NCI-H510A (cell line): ENCODE data around the gene ADAMTS20.
A peak's percentile ranks its signal among the peaks of the same experiment; 100 is the strongest.

Source experiments
- DNase-seq: peaks from one replicate; lab custom pipeline; 2025; lab: John Stamatoyannopoulos, UW

The ADAMTS20 gene

DNA sequence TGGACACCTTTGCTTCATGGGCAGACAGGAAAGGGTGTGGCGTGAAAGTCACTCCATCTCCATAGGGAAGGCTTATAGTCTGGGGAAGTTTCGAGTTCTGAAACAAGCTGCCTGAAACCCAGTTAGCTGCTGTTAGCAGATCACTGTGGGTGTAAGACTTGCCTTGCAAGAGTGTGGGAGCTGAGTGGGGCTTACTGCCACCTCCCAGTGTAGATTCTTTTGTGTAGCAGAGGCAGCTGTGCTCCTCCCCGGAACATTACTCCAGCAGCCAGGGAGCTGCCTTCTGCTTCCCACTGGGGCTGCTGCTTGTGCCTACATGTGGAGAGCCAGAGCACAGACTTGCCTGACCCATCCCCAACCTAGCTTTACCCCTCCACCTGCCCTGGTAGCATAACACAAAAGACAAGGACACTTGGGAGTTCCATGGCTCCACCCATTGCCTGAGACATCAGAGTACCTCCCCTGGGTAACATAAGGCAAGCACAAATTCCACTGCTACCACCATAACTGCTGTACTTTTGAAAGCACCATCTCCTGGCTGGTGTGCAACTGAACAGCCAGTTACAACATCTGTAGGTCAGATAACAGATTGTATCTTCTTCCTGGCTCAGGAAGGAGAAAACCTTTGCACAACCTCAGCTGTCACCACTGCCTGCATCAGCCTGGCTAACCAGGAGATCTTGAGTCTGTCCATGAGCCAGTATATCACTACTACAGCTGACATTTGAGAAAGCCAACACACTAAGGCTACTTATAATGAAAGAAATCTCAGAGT lies 69.5 kb downstream of the ADAMTS20 start:
- no peak for DNase-seq

DNA sequence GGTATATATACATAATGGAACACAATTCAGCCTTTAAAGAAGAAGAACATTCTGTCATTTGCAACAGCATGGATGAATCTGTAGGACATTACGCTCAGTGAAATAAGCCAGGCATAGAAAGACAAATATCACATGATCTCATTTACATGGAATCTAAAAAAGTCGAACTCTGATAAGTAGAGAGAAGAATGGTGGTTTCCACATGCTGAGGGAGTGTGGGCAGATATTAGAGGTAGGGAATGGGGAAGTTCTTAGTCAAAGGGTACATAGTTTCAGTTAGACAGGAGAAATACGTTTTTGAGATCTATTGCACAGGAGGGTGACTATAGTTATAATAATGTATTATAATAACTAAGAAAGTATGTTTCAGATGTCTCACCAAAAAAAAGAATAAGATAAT lies 71.4 kb downstream of the ADAMTS20 start:
- no peak for DNase-seq

DNA sequence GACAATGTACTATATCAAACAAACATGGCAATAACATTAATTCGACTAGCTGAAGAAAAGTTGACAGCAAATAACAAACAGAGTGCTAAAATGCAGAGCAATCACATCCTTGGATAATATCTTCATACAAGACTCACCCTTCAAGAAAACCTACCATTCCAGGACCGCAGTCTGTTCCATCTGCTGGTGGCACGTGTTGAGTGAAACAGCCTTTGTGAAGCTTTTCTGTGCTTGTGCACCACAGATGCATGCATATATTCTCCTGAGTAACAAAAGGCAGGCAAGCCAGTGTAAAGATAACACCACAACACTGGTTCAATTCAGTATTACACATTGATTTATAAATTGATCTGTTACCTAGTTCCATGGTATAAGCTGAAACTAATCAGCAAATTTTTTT lies 89.3 kb downstream of the ADAMTS20 start:
- no peak for DNase-seq

DNA sequence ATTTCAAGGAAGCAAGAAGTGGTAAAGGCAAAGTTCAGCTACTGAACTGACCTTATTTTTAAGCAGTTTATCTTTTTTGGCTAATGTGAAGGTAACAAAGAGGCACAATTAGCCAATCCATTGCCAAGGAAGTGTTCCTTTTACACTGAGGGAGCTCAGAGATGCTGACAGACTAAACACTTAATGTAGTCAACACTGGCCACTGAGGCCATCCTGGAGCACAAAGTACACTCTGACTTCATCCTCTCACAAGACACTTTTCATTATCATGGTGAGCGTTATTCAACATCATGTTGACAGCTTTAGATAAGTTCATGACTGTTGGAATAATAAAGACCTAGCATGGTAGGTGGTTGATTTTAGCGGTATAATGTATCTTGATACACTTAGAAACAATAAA lies 89.9 kb downstream of the ADAMTS20 start:
- DNase-seq, result no peak

DNA sequence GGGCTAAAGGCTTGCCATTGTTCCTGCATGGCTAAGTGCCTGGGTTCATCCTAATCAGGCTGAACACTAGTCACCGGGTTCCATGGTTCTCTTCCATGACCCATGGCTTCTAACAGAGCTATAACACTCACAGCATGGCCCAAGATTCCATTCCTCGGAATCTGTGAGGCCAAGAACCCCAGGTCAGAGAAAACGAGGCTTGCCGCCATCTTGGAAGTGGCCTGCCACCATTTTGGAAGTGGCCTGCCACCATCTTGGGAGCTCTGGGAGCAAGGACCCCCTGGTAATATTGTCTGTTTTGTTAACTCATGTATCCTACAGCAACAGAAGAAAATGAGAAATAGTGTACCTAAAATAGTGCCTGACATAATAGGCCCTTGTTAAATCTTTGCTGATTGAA lies 92.7 kb downstream of the ADAMTS20 start:
- DNase-seq, result no peak

DNA sequence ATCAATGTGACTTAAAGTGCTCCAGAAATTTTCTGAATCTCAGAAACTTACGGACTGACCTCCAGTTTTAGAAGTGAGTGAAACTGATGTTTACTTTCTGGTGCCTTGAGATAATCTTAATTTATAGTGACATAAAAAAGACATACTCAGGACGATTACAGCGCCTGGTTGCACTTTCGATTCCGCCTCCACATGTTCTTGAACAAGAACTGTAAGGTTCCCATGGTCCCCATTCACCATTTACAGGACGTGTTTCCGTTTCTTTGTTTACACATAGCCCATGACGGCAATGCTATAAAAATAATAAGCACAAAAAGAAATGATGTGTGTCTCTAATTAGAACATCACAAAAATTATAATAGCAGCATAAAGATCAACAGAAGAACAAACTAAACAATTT lies 98.2 kb downstream of the ADAMTS20 start:
- no peak for DNase-seq

DNA sequence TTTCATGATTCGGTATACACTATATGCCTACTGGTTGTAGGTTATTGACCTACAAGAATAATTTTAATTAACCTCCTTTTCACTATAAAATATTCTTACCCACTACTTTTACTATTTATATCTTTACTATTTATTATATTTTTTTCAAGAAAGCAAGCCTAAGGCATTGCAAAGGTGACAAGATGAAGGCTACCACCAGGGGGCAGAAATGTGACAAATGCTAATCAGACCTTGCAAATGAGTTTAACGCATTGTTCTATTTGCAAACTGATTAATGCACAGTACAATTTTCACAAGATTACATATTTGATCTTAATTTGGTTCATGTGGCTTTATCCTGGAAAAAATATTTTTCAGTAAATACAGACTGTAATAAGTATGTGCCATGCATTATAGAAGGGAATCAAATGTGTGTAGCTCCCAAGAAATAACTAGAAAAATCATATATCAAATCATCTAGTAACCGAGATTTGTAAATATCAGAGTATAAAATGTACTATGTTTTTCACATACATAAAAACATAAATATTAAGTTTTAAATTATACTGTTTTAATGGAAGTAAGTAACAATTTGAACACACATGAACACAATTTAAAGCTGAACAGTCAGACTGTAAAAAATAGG lies 107.0 kb downstream of the ADAMTS20 start:
- peak; percentile 5 for DNase-seq

DNA sequence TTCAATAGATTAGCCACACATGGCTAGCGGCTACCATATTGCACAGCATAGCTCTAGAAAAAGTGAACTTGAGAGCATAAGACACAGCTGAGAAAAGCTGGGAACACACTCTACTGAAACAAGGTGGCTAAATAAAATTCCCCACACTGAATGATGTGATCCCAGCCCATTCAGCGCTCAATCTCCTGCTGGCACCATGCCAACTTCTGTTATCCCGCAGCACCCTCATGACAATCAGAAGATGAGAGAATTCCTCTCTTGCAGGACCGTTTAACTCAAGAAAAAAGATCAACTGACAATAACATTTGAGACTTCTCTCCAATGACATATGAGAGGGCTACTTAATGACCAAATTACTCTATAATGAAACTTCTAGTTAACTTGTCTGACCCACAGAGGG lies 115.4 kb downstream of the ADAMTS20 start:
- no peak for DNase-seq

DNA sequence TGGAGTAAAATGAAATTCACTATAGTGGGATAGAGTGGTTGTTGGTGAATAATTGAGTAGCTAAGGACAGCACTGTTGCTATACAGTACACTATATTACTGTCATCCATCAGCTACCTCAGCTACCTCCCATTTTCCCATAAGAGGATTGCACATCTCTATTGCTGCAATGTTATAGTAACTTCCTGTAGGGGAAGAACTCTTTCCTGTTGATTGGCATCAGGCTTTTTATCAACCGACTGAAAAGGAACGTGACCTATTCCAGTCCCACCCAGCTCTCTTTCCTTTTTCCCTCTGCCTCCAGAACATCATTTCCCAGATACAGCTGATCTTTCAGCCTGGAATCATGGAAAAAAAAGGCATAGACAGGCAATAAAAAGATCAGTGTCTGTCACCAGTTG lies 117.4 kb downstream of the ADAMTS20 start:
- DNase-seq, result no peak

DNA sequence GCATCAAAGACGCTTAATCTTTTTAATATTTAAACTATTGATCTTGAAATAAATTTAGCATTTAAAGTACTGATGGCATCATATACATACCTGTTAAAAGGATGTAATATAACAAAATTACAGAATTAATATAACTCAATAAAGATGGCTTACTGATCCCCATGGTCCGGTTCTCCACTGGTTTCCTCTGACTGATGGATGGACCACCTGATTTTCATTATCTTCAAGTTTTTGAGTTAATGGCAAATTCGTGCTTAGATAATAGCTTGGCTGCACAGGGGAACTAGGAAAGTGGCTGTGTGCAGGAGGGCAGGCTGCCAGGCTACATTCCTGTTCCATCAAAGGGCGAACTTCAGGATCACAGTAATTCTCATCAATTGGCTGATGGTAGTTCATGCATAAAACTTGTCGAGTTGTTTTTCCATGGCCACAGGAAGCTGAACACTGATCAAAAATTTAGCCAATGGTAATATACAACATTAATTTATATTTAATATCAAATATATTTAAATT lies 123.9 kb downstream of the ADAMTS20 start:
- DNase-seq, result no peak

DNA sequence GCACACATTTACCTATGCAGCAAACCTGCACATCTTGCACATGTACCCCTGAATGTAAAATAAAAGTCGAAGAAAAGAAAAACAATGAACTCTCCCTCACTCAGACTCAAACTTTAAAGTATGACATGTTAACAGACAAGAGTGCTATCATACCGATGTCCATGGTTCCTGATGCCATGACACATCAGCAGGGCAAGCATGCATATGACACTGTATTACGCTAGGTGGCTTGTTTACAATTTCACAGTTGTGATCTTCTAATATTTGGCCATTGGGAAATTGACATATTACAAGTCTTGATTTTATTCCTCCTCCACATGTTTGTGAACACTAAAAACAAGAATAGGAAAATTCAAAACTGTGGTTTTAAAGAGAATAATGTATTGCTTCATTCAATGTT lies 126.6 kb downstream of the ADAMTS20 start:
- DNase-seq, result no peak

DNA sequence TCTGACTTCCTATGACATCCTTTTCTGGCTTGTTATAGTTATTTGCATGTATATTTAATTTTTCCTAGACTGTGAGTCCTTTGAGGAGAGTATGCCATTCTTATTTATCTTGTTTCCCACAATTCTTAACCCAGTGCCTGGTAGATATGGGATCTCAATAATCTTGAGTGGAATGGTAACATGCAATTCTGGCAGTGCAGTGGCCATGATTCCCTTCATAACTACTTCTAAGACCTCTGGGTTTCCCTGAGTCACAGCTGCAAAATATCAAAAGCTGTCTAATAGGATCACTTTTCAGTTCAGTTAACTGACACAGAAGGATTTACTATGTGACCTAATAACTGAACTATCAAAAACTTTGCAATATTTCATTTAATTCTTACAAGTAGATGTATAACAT lies 135.0 kb downstream of the ADAMTS20 start:
- DNase-seq, result no peak

DNA sequence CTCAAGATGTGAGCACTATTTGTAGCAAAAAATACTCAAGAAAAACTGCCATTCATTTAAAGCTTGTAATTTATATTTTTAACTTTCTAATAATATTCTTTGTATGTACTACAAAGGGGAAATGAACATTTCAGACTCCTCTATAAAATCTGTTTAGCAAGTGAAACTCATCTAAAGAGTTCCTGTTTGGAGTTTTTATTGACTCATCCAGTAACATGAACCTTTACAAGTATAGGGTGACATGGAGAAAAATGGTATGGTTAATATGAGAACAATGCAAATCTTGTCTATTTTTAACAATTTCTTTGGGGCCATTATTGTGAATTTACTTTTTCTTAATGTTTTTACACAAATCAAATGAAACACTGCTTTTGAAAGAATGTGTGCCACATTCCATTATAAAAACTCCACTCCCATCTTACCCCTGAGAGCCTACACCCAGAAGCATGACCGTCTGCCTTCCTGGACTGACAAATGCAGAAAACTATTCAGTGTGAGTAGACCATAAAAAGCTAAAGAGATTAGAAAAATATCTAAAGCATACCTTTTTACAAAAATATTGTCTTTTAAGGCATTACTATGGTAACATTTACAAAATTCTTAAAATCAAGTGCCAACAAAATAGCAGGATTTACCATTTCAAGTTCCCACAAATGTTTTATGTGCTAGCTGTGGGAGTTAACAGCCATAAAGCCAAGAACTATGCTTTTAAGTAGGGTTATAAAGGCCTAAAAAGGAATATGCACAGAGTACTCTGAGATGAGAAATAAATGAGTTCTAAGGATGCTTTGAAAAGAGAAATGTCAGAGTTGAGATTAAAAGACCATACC lies 144.0 kb downstream of the ADAMTS20 start:
- no peak for DNase-seq

DNA sequence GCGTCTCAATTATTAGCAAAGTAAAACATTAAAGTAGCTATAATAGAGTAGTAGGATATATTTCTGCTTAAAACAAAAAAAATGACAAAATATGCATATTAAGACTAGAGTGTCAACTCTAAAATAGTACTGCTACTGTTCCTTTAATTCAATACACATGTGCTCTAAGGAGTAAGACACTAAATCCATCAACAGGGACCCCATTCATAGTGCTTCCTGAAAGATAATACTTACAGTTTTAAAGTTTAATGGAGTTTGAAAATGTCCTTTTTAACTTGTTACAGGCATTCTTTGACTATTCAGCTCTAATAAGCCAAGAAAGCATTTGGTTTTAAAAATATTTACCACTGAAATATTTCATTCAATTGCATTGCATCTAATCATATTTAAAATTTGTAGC lies 145.2 kb downstream of the ADAMTS20 start:
- DNase-seq, result no peak

DNA sequence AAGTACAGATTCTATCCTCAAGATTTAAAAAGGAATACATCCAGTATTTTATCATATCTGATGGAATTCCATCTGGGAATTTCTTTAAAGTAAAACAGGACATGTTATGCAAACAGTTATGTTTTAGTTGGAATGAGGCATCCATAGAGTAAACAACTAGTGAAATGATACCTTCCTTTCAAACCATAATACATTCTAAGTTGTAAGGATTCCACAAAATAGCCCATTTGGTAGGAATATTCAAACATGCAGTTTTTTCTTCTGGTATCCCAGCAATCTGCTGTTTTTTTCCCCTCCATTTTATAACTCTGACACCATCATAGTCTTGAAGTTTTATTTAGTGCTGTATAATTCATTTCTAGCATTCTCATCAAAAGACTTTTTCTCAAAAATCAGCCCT lies 149.6 kb downstream of the ADAMTS20 start:
- no peak for DNase-seq

DNA sequence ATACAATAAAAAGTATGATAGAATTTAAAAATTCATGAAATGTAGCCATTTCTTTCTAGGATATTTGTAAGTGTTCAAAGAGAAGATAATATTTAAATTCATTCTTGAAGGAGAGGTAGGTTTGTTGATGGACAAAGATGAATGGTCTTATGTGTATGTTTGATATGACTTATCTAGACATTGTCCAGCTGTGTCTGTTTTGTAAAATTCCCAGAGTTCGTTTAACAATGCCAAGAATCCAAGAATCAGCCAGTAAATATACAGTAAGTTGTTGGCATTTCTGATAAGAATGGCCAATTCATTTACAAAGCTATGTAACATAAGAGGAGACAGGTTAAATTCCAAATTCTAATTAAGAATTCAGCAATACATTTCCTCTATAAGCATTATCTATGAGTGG lies 150.9 kb downstream of the ADAMTS20 start:
- no peak for DNase-seq

DNA sequence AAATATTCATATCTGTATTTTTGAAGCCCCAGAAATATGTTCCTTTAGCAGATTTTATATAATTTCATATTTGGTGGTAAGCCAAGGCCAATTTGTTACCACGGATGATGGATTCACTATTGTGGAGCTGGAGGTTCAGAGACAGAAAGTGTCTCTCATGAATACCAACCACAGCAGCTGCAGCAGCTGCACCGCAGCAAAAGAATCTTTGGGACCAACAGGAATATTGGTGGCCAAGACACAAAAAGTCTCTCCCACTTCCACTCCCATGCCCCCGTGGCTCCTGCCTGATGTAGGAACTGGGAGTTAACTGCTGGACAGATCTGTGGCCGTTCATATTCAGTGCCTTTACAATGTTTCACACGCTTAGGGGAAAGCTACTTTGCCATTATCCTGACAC lies 155.3 kb downstream of the ADAMTS20 start:
- DNase-seq, result no peak

DNA sequence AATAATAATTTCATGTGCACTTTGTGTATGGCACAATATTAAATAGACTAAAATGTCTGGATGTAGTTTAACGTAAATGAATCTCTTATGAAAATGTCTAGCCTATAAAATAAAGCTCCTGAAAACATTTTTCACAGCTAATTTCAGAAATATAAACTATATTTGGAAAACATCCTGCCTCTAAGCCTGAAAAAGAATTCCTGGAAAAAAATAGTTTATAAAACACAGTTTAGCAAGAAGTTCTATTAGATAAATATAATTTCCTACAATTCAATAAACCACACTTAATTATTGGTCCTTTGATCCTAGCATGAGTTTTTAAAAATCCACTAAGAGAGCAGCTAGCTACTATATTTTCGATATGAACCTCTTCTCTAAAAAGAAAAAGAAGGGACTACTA lies 159.9 kb downstream of the ADAMTS20 start:
- DNase-seq, result no peak

DNA sequence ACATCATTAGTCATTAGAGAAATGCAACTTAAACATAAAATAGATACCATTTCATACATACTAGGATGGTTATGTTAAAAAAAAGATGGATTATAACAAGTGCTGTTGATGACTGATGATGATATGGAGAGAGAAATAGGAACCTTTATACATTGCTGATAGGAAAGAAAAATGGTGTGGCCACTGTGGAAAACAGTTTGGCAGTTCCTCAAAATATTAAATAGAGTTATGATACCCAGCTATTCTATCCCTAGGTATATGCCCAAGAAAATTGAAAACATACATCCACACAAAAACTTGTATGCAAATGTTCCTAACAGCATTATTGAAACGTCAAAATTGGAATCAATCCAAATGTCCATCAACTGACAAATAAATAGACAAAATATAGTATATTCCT lies 170.1 kb downstream of the ADAMTS20 start:
- no peak for DNase-seq

DNA sequence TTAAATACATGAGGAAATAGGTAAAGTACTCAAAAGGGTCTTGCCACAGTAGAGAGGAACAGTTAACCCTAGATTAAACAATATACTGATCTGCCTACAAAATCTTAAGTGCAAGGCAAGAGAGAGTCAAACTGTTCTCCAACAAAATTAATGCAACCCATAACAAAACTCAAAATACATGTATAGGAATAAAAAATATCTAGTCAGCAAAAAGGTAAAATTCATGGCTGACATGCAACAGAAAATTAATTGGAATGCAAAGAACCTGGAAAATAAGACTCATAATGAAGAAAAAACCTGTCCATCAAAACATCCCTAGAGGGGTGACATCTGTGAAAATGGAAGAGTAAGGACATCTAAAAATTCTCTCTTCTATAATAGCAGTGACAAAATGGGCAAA lies 173.6 kb downstream of the ADAMTS20 start:
- DNase-seq, result no peak

DNA sequence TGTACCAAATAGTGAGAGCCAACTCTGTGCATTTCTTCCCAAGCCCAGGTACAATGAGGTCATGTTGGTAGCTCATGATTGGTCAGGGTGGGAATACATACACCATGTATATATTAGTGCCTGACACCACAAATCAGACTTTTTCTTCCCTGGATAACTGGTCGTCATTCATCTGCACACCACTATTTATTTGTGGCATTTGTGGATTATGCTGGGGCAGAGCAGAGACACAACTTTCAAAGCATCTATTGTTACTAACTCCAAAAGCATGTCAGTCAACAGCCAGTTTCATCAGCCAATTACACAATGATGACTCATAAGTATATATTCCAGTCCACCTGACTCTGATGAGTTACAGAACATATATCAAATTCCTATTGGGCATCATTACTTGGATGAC lies 181.7 kb downstream of the ADAMTS20 start:
- no peak for DNase-seq

DNA sequence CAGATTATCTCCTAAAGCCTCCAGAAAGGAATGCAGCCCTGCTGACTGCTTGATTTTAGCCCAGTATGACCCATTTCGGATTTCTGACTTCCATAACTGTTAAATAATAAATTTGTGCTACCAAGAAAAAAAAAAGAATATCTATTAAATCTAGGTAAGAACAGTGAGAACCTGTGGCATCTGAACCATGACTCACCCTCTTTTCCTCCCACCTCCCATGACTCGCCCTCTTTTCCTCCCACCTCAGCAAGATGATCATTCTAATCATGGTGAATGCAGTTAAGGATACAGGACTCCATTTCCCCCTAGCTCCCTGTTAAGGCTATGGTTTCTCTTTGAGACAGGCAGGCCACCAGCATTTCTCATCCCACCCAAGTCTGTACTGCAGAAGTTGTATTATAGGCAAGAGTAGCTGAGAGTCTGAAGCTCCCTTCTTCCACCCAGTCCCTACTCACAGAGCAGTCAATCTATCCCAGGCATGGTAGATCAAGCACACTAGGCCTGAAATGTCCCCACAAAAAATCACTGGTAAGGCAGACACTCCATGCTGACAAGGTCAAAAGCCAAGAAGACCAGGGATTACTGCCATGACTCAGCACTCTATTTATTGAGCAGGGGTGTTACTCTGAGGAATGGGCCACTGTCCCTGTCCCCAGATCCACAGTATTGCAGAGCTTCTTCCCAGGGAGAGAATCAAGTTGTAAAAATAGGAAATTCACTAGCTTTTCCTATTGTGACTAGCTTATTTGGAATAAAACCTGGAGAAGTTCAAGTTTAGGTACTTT lies 188.9 kb downstream of the ADAMTS20 start:
- no peak for DNase-seq
